IPS-18c (cell line): Measurements from ENCODE around the gene RAD21L1.

Experiments used
- H3K4me3 ChIP-seq: 2 replicates; pipeline ENCODE4 v1.7.0; 2013; ENCODE audit warnings: low read depth, mild to moderate bottlenecking, low read length, moderate library complexity; ENCODE audit not compliant: insufficient read depth
- H3K9me3 ChIP-seq: one replicate; pipeline ENCODE4 v1.6.1; 2013; ENCODE audit warnings: mild to moderate bottlenecking, low read length, moderate library complexity; ENCODE audit not compliant: control insufficient read depth, insufficient read depth

RAD21L1 gene

GRCh38 chr20:1277529-1278322, 51.9 kb downstream of the RAD21L1 start:
- H3K9me3 ChIP-seq: no peaks in the 10 kb centered on the region
- H3K4me3 ChIP-seq: no peak overlapping the region

- Histone ChIP-seq H3K9me3 (no peaks in the 10 kb centered on the region), H3K4me3 (no peak overlapping the region)
Measured at GRCh38 chr20:1278993-1279392, 53.1 kb downstream of the RAD21L1 start.

DNA sequence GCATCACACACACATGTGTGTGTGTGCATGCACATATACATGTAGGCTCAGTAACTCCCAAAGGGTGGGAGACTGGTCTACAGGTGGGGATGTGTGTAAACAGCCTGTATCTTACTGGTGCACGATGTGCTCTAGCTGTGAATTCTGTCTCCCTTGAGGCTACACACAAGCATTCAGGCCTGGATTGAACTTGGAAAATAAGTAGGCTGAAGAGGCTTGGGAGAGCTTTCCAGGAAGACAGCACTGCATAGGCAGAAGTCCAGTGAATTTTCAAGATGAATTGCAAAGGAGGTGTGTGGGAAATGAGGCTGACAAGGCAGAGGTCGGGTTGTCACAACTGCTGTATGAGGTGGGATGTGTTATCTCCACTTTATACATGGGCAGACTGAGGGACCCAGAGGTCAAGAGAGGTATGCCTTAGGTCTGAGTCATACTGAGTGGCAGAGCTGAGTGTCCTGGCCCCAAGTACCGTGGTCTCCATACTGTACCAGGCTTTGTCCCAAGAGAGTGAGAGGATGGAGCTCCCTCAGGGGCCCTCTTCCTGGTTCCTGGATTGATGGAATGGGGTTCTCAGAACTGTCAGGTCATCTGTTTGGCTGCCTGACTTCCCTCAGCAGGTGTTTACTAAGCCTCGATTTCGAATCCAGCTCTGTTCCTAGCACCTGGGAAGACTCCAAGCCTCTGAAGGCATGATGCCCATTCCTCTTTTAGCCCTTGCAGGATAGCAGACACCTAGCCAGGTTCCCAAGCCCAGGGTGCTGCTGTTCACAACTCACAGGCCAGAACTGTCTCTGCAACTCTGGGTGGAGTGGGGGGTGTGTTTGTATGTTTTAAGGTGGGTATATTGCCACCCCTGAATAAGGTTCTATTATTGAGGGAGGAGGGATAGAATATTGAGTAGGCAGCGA, 54.6 kb downstream of the RAD21L1 start:
- H3K9me3 ChIP-seq: no peaks in the 10 kb centered on the region

GRCh38 chr20:1281279-1282057, 55.6 kb downstream of the RAD21L1 start:
- Histone ChIP-seq H3K9me3 (peaks cover 2% of the 10 kb centered on the region), H3K4me3 (no peak overlapping the region)

More for the DNA sequence above, 54.6 kb downstream of the RAD21L1 start:
- no peak overlapping the region for H3K4me3 ChIP-seq

DNA sequence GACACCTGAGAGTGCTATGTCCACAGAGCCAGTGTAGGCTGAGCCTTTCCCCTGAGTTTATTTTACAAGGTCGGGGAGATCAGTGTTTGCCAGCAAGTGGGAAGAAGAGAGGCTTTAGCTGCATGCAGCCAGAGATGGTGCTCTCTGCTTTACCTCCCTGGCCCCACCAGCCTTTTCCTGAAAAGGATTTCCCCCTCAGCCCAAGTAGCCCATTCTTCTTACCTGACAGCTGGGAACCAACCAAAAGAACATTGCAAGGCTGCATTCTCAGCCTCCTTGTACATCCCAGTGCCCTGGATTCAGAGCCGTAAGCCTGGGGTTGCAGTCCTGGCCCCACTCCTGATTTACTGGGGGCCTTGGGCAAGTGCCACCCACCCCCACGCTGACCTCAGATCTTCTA, 57.1 kb downstream of the RAD21L1 start:
- Histone ChIP-seq H3K9me3 (peaks cover 2% of the 10 kb centered on the region), H3K4me3 (no peak overlapping the region)

- peaks cover 2% of the 10 kb centered on the region for H3K9me3 ChIP-seq
- H3K4me3 ChIP-seq: no peak overlapping the region
Measured at GRCh38 chr20:1283522-1284510, 58.0 kb downstream of the RAD21L1 start.

GRCh38 chr20:1286267-1287024, 60.6 kb downstream of the RAD21L1 start:
- Histone ChIP-seq H3K4me3 (no peak overlapping the region), H3K9me3 (peaks cover 2% of the 10 kb centered on the region)

- Histone ChIP-seq H3K9me3 (peaks cover 2% of the 10 kb centered on the region), H3K4me3 (no peak overlapping the region)
Measured at GRCh38 chr20:1287306-1287705, 61.5 kb downstream of the RAD21L1 start.

- Histone ChIP-seq H3K9me3 (peaks cover 2% of the 10 kb centered on the region), H3K4me3 (no peak overlapping the region)
Measured at GRCh38 chr20:1287787-1288569, 62.1 kb downstream of the RAD21L1 start.

- H3K9me3 ChIP-seq: peaks cover 2% of the 10 kb centered on the region
- H3K4me3 ChIP-seq: no peak overlapping the region
Measured at GRCh38 chr20:1291191-1291741, 65.4 kb downstream of the RAD21L1 start.

DNA sequence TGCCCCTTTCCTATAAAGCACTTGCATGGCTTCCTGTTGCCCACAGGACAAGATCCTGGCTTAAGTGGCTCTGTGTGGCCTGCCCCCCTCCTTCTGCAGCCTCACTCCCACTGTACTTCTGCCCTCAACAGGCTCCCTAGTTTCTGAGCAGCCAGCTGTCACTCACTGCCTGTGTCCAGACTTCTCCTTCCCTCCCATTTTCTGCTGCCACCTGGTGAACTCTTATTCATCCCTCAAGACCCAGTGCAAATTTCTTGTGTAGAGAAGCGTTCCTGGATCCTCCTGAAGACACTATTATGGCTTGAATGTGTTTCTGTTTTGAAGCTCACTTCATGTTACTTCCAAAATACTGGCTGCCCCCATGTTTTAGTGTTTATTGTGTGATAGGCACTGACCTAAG, 66.8 kb downstream of the RAD21L1 start:
- H3K4me3 ChIP-seq: no peak overlapping the region
- no peaks in the 10 kb centered on the region for H3K9me3 ChIP-seq

DNA sequence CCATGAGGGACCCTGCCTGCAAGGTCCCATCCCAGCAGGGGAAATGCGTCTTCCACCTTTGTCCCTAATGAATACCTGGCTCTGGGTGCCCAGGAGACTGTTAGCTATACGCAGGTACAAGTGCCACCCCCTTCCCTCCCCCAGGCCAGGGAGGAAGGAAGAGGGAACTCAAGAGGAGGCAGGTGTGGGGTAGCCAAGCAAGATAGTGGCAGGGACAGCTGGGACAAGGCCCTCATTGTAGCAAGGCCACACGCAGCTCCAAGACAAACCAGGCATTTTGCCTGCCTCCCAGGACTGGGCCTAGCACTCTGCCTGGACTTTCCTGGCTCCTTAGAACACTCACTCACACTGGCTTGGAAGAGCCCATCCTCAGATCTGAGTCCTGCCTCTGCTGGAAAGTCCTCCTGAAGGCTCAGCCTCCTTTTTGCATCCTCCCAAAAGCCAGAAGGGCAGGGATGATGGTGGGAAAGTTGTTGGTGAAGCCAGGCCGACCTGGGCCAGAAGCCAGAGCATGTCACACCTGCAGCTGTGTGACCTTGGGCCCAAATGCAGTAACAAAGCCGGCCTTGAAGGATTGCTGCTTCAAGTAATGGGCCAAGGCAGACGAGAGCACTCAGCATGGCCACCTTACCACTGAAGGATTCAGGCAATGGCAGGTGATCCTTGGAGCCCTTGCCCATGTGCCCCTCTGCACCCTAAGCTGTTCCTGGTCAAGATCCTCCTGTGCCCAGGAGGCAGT, 68.0 kb downstream of the RAD21L1 start:
- H3K9me3 ChIP-seq: no peaks in the 10 kb centered on the region
- no peak overlapping the region for H3K4me3 ChIP-seq

GRCh38 chr20:1294497-1294896, 68.7 kb downstream of the RAD21L1 start:
- H3K9me3 ChIP-seq: no peaks in the 10 kb centered on the region
- no peak overlapping the region for H3K4me3 ChIP-seq

GRCh38 chr20:1295276-1295930, 69.6 kb downstream of the RAD21L1 start:
- H3K4me3 ChIP-seq: no peak overlapping the region
- no peaks in the 10 kb centered on the region for H3K9me3 ChIP-seq
